MCF 10A (cell line): Measurements from ENCODE around the gene SLC38A5. TPM values are rescaled to one million over a fixed set of nuclear protein-coding genes. Genes with fewer than 3 reads are reported as not detected.
A peak's percentile ranks its signal among the peaks of the same experiment; 100 is the strongest.

Experiments
- BruUV-seq: library from RNA; stranded (reverse); fragments of 400-500 nt; replicated peaks from 2 replicates; lab custom pipeline; 2021; lab: Mats Ljungman, UMichigan
- CTCF ChIA-PET: fragments of 300-600 bp; sonication (Branson Sonifier 250); formaldehyde crosslinking; extraction: SDS; loops from one replicate; lab custom pipeline; 2021; ENCODE audit warnings: antibody characterized with exemption, inconsistent platforms; lab: Yijun Ruan, JAX
- POLR2A ChIA-PET: fragments of 300-600, 350-650 bp; sonication (Branson Sonifier 250); formaldehyde crosslinking; extraction: SDS; loops from one replicate; lab custom pipeline; 2020; ENCODE audit warnings: antibody characterized with exemption, inconsistent platforms; lab: Yijun Ruan, JAX
- DNase-seq: peaks from one replicate; pipeline ENCODE4 v3.0.0-alpha.2; 2018; ENCODE audit not compliant: unreplicated experiment
- H3K27ac Mint-ChIP-seq: one replicate; pipeline ENCODE4 v1.8.0; 2022; ENCODE audit warnings: mild to moderate bottlenecking, low read depth, mixed read lengths; ENCODE audit not compliant: unreplicated experiment
- H3K27me3 Mint-ChIP-seq: one replicate; pipeline ENCODE4 v1.8.0; 2022; ENCODE audit warnings: mixed read lengths; ENCODE audit not compliant: insufficient read depth, unreplicated experiment
- H3K36me3 Mint-ChIP-seq: one replicate; pipeline ENCODE4 v1.8.0; 2022; ENCODE audit warnings: mild to moderate bottlenecking, moderate library complexity, mixed read lengths; ENCODE audit not compliant: insufficient read depth, unreplicated experiment
- H3K4me1 Mint-ChIP-seq: one replicate; pipeline ENCODE4 v1.8.0; 2022; ENCODE audit warnings: mixed read lengths; ENCODE audit not compliant: insufficient read depth, unreplicated experiment
- H3K4me3 Mint-ChIP-seq: one replicate; pipeline ENCODE4 v1.8.0; 2022; ENCODE audit warnings: mild to moderate bottlenecking, moderate library complexity, mixed read lengths; ENCODE audit not compliant: unreplicated experiment
- H3K9me3 Mint-ChIP-seq: one replicate; pipeline ENCODE4 v1.8.0; 2022; ENCODE audit warnings: mixed read lengths; ENCODE audit not compliant: unreplicated experiment
- CTCF ChIP-seq: fragments of 200-600 bp; IDR thresholded peaks from one replicate; pipeline ENCODE4 v1.8.0; 2022; ENCODE audit warnings: antibody characterized with exemption, mild to moderate bottlenecking; ENCODE audit not compliant: unreplicated experiment
- intact Hi-C: fragments of 100-400 bp; cut with micrococcal nuclease; formaldehyde crosslinking; loops from 2 replicates; pipeline ENCODE4 v1.14.1; 2022
- total RNA-seq: library from RNA; stranded (reverse); gene quantifications from 2 replicates; pipeline ENCODE4 v1.2.3, GENCODE V29; 2022

Gene SLC38A5
- total RNA-seq, 1 experiment from 2014 or later, result 1.4 TPM

DNA sequence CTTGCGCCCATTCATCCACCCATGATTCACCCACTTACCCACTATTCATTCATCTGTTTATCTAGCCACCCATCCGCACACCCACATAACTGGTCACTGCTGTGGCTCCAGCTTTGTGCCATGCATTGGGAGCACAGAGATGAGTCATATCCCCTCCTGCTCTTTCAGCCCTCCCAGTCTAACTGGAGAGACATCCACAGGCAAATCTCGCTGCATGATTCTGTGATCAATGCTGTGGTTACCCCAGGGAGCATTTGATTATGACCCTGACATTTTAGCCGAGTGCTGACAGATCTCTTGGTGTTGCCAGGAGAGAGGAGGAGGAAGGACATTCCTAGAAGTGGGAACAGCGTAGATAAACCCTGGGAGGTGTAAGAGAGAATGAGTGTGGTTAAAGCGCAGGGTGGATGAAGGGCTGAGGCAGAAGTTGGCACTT, 28.3 kb upstream of the SLC38A5 start:
- TF ChIP-seq CTCF, result no peak
- Mint-ChIP-seq H3K4me3 (no peak overlapping the region), H3K27ac (peak overlapping the region; percentile 29), H3K36me3 (no peaks in the 10 kb centered on the region), H3K9me3 (no peaks in the 10 kb centered on the region), H3K4me1 (peaks cover 7% of the 10 kb centered on the region), H3K27me3 (no peaks in the 10 kb centered on the region)
- no TSS peak for BruUV-seq
- CTCF ChIA-PET, result interaction anchor here (1.1 to 1.3 kb wide), 2 partner anchors 24 to 42 kb away, joined by 3 to 5 read pairs; no protein-coding TSS in a partner anchor
- POLR2A ChIA-PET, result interaction anchor here (1.1 kb wide), 1 partner anchor 41 kb away, joined by 3 read pairs; the partner anchor contains the start of gene TBC1D25
- peak; percentile 59 for DNase-seq
- intact Hi-C loops, result no loop called here

DNA sequence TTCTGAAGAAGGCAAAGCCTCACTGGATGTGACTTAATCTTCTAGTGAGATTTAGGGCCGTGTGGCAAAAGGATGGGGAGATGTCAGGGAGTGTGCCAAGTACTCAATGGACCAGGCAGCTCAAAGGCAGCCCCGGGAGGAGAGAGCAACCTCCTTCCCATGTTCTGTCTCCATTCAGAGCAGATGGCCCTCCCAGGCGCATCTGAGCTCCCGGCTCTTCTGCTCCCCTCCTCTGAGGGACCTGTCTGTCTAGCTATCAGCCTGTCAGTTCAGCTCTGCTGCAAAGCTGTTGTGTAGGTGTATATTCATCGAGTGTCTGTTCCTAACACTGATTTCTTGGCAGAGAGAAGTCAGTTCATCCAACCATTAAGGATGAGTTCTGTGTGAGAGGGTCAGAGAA, 27.8 kb upstream of the SLC38A5 start:
- ChIA-PET POLR2A (interaction anchor here (0.5 to 1.1 kb wide), 2 partner anchors 42 to 511 kb away, joined by 3 read pairs; partner anchors contain the start of gene TBC1D25), CTCF (interaction anchor here (0.6 to 1.3 kb wide), 4 partner anchors 23 to 154 kb away, joined by 3 to 5 read pairs (median 3); no protein-coding TSS in a partner anchor)
- peaks cover 7% of the 10 kb centered on the region for H3K4me1 Mint-ChIP-seq
- intact Hi-C loops, result no loop called here
- no peak overlapping the region for H3K4me3 Mint-ChIP-seq
- peak overlapping the region; percentile 29 for H3K27ac Mint-ChIP-seq
- H3K36me3 Mint-ChIP-seq, result no peaks in the 10 kb centered on the region
- no peaks in the 10 kb centered on the region for H3K27me3 Mint-ChIP-seq
- H3K9me3 Mint-ChIP-seq, result no peaks in the 10 kb centered on the region
- no peak for TF ChIP-seq CTCF
- BruUV-seq, result no TSS peak
- DNase-seq, result no peak

DNA sequence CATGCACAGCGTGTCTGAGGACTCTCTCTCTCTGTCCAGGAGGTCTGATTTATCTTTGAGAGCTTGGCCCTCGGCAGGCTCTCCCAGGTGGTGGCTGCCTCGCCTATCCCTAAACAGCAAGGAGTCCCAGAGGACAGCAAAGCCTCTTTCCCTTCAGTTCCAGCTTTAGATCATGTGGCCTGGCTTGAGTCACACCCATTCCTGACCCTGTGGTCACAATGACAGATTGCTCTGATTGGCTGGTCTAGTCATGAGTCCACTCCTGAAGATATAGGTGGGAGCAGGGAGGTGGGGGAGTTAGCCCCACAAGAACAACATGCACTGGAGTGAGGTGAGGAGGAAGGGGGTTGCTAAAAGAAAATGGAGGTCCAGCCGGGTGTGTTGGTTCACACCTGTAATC, 26.6 kb upstream of the SLC38A5 start:
- POLR2A ChIA-PET, result no interaction called here
- H3K27me3 Mint-ChIP-seq, result no peaks in the 10 kb centered on the region
- no peaks in the 10 kb centered on the region for H3K36me3 Mint-ChIP-seq
- H3K9me3 Mint-ChIP-seq, result no peaks in the 10 kb centered on the region
- H3K4me3 Mint-ChIP-seq, result no peak overlapping the region
- H3K27ac Mint-ChIP-seq, result peak overlapping the region; percentile 47
- peaks cover 16% of the 10 kb centered on the region for H3K4me1 Mint-ChIP-seq
- BruUV-seq, result no TSS peak
- TF ChIP-seq CTCF, result no peak
- intact Hi-C loops, result no loop called here
- no peak for DNase-seq
- CTCF ChIA-PET, result no interaction called here

DNA sequence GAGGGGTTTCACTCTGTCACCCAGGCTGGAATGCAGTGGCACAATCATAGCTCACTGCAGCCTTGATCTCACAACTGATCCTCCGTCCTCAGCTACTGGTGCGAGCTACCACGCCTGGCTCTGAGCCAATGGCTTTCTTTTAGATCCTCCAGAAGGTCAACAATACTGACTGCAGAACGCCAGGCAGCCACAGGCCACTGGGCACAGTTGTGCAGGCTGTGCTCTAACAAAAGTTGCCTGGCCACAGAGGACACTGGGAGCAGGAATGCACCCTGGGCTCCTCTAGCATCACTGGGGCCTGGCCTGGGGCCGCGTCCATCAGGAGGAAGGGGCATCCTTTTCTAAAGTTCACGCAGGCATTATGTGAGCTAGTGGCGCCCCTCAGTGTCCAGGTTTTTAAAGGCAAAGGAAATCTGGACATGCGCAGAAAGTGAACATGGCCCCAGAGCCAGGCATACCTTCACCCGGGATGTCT, 23.9 kb upstream of the SLC38A5 start:
- H3K36me3 Mint-ChIP-seq, result no peaks in the 10 kb centered on the region
- H3K4me3 Mint-ChIP-seq, result no peak overlapping the region
- ChIA-PET POLR2A (no interaction called here), CTCF (interaction anchor here (0.6 to 1.9 kb wide), 7 partner anchors 13 to 467 kb away, joined by 3 to 5 read pairs (median 4); no protein-coding TSS in a partner anchor)
- no peaks in the 10 kb centered on the region for H3K27me3 Mint-ChIP-seq
- no TSS peak for BruUV-seq
- H3K9me3 Mint-ChIP-seq, result no peaks in the 10 kb centered on the region
- DNase-seq, result peak; percentile 57
- intact Hi-C loops, result loop anchor here (1.0 to 5.0 kb wide), 2 partner anchors 411 to 467 kb away; no protein-coding TSS in a partner anchor
- H3K4me1 Mint-ChIP-seq, result peaks cover 26% of the 10 kb centered on the region
- H3K27ac Mint-ChIP-seq, result no peak overlapping the region
- peak; percentile 33 for TF ChIP-seq CTCF
